Fibroblast of the aortic adventitia (primary cell): ENCODE data around the gene SEMA3B. TPM values are rescaled to one million over a fixed set of nuclear protein-coding genes. Genes with fewer than 3 reads are reported as not detected.
"Not testable (repeated sequence)": the region's sequence is repeated elsewhere in the genome, so short reads cannot be mapped to it uniquely, and the experiment has no call there.

Experiments
- DNase-seq: peaks from one replicate; pipeline ENCODE4 v3.0.0-alpha.2; 2010; ENCODE audit warnings: low read depth
- H3K4me3 ChIP-seq: 2 replicates; pipeline ENCODE4 v1.5.1; 2011; ENCODE audit warnings: low read depth, mild to moderate bottlenecking, control low read depth, low read length, moderate library complexity
- total RNA-seq: library from RNA; depleted of rRNA; stranded (reverse); fragments of >200 nt; gene quantifications from 2 replicates; pipeline ENCODE4 v1.2.3, GENCODE V29; 2012; ENCODE audit warnings: low replicate concordance
- TF ChIP-seq, protein P1 (sequence below): IDR thresholded peaks from 2 replicates; pipeline ENCODE4 v1.5.1; 2011; ENCODE audit warnings: mild to moderate bottlenecking, low read length, control low read depth, inconsistent platforms; ENCODE audit not compliant: insufficient read depth

The SEMA3B gene
- total RNA-seq, 1 donor, result 9.7 TPM

DNA sequence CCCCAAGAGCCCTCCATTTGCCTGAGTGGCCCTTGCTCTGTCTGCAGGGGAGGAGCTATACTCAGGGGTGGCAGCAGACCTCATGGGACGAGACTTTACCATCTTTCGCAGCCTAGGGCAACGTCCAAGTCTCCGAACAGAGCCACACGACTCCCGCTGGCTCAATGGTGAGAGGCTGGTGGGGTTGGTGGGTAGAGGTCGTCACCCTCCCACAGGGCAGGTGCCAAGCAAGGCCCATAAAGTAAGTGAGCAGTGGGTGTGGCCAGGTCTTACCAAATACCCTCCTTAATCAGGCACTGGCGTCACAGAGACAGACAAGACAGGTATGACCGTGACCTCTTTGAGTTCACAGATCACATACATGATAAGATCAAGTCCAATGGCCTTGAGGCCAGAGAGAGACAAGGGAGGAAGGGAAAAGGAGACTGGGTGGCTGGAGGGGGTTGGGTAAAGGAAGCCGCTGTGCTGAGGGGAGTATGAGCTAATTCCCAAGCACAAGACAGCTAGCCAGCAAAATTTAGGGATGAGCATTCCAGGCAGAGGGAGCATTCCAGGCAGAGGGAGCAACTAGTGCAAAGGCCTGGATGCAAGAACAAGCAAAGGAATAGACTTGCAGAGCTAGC, 2.5 kb downstream of the SEMA3B start:
- H3K4me3 ChIP-seq, result no peak overlapping the region
- TF ChIP-seq, protein P1, sequence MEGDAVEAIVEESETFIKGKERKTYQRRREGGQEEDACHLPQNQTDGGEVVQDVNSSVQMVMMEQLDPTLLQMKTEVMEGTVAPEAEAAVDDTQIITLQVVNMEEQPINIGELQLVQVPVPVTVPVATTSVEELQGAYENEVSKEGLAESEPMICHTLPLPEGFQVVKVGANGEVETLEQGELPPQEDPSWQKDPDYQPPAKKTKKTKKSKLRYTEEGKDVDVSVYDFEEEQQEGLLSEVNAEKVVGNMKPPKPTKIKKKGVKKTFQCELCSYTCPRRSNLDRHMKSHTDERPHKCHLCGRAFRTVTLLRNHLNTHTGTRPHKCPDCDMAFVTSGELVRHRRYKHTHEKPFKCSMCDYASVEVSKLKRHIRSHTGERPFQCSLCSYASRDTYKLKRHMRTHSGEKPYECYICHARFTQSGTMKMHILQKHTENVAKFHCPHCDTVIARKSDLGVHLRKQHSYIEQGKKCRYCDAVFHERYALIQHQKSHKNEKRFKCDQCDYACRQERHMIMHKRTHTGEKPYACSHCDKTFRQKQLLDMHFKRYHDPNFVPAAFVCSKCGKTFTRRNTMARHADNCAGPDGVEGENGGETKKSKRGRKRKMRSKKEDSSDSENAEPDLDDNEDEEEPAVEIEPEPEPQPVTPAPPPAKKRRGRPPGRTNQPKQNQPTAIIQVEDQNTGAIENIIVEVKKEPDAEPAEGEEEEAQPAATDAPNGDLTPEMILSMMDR, result no peak
- DNase-seq, result no peak

DNA sequence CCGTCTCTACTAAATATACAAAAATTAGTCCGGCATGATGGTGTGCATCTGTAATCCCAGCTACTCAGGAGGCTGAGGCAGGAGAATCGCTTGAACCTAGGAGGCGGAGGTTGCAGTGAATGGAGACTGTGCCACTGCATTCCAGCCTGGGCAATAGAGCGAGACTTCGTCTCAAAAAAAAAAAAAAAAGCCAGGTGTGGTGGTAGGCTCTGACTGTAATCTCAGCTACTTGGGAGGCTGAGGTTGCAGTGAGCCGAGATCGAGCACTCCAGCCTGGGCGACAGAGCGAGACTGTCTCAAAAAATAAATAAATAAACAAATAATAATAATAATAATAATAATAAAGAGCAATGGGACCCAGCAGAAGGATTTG, 3.6 kb downstream of the SEMA3B start:
- not testable (repeated sequence) for DNase-seq, H3K4me3 ChIP-seq

DNA sequence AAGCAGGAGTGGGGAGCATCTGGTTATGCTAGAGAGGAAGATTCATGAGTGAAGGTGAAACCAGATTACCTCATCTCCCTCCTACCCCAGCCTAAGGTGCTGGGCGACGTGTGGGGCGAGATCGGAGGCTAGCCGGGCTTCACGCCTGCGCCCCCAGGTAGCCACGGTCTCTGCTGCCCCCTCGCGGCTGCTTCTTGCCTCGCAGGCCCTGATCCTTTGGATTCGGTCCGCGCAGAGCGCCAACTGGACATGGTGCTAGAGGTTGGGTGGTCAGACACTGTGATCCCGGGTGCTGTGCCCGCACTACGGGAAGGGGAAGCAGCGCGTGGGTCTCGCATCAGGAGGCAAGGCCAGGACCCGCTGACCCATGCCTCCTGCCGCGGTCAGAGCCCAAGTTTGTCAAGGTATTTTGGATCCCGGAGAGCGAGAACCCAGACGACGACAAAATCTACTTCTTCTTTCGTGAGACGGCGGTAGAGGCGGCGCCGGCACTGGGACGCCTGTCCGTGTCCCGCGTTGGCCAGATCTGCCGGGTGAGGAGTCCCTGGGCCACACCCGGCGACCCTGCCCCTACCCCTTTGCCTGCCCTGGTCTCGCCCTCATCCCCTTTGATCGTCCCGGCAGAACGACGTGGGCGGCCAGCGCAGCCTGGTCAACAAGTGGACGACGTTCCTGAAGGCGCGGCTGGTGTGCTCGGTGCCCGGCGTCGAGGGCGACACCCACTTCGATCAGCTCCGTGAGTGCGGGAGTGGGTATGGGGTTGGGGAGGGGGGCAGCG, 4.2 kb downstream of the SEMA3B start:
- DNase-seq, result peak; percentile 65
- TF ChIP-seq, protein P1, result peak; percentile 97
- peak overlapping the region; percentile 37 for H3K4me3 ChIP-seq

DNA sequence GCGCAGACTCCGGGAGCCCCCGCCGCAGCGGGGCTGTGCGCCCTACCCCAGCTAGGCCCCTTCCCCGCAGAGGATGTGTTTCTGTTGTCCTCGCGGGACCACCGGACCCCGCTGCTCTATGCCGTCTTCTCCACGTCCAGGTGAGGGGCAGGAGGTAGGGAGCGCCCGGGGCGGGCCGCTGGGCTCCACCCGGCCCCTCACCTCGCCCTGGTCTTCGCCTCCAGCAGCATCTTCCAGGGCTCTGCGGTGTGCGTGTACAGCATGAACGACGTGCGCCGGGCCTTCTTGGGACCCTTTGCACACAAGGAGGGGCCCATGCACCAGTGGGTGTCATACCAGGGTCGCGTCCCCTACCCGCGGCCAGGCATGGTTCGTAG, 4.7 kb downstream of the SEMA3B start:
- TF ChIP-seq, protein P1, result no peak
- no peak overlapping the region for H3K4me3 ChIP-seq
- no peak for DNase-seq

DNA sequence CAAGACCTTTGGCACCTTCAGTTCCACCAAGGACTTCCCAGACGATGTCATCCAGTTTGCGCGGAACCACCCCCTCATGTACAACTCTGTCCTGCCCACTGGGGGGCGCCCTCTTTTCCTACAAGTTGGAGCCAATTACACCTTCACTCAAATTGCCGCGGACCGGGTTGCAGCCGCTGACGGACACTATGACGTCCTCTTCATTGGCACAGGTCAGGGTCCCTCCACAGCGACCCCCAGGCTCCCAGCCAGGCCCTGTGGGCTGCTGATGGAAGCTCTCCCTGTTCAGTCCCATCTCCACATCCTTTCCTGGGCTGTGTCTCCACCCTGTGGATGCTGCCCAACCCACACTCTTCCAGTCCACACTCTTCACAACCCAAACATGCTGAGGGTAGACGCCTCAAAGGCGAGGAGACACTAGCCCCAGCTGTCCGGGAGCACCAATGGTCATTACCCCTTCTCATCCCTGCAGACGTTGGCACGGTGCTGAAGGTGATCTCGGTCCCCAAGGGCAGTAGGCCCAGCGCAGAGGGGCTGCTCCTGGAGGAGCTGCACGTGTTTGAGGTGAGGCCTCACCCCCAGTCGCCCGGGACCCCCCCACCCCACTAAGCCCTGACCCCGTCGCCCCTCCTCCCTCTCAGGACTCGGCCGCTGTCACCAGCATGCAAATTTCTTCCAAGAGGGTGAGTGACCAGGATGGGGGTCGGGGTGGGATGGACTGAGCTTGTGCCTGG, 5.6 kb downstream of the SEMA3B start:
- DNase-seq, result peak; percentile 53
- TF ChIP-seq, protein P1, result peak; percentile 63
- no peak overlapping the region for H3K4me3 ChIP-seq

DNA sequence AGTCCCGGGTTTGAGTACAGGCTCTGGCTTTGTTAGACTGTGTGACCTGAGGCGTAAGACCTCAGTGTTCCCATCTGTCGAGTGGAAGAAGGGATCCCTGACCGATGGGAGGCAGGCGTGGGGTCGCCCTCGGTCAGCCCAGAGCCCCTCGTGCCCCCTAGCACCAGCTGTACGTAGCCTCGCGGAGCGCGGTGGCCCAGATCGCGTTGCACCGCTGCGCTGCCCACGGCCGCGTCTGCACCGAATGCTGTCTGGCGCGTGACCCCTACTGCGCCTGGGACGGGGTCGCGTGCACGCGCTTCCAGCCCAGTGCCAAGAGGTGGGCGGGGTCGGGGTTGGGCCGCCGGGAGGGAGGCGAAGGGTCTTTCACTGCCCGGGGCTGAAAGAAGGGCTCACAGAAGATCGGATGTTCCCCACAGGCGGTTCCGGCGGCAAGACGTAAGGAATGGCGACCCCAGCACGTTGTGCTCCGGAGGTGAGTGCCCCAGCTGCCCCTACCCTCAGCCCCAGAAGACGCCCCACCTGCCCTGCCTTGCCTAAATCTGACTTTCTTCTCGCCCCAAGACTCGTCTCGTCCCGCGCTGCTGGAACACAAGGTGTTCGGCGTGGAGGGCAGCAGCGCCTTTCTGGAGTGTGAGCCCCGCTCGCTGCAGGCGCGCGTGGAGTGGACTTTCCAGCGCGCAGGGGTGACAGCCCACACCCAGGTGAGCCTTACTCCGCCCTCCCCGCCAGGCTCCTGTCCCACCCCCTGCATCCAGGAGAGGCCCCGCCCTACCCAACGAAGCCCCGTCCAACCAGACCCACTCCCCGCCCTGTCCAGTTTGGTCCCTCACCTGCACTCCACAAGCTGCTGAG, 6.4 kb downstream of the SEMA3B start:
- DNase-seq, result no peak
- H3K4me3 ChIP-seq, result no peak overlapping the region
- TF ChIP-seq, protein P1, result no peak
